ENCODE results near the gene EME2. TPM values are rescaled to one million over a fixed set of nuclear protein-coding genes. Genes with fewer than 3 reads are reported as not detected.

Gene EME2
- total and polyA plus RNA-seq, 2 of the 13 experiments (the other 11 are each of a cell fraction or from before 2014, with no cell fraction given) = 4.4 to 7.6 TPM

GRCh38 chr16:1740781-1741490 is 31.7 kb upstream of the EME2 start (continued):
- TF ChIP-seq ZNF704 (CRISPR knock-in tag; IDR thresholded peaks at IDR 0.05; ENCODE audit: borderline replicate concordance) = no peak

- no peak overlapping the region for H3K27ac ChIP-seq (ENCODE audit: extremely low read length, insufficient read depth, low read length)
- POLR2A ChIA-PET = no interaction called here
- H3K27me3 ChIP-seq (ENCODE audit: control insufficient read depth in 1 of 2, insufficient read depth in 2 of 2, low read length in 2 of 2) = no peaks in the 10 kb centered on the region
- DNase-seq (ENCODE audit: low spot score) (no peak), ATAC-seq (no peak; the same call in 2 of the 3 replicates), FAIRE-seq (no peak)
- no peak overlapping the region for H3K4me3 ChIP-seq (replicated peaks in 1 of 3; ENCODE audit: insufficient read depth in 1 of 3, low read depth in 2 of 3, low read length in 3 of 3)
- intact Hi-C loops (cut with micrococcal nuclease; ENCODE audit: unreplicated experiment) = no loop called here
- H4K20me1 ChIP-seq (ENCODE audit: insufficient read depth, low read length) = no peaks in the 10 kb centered on the region; the same call in 1 of the 2 replicates
- peaks cover 10% of the 10 kb centered on the region for H3K9me3 ChIP-seq (ENCODE audit: low read length)
- no peak overlapping the region for H3K9ac ChIP-seq (ENCODE audit: insufficient read depth, low read depth, low read length)
- no peaks in the 10 kb centered on the region for H3K4me1 ChIP-seq (ENCODE audit: insufficient read depth, low read length)
- in situ Hi-C loops (cut with HindIII; ENCODE audit: extremely low pct_ligation_motif_present, low pct_unique_long_range_greater_than_20kb) = no loop called here
- no peaks in the 10 kb centered on the region for H3K79me2 ChIP-seq (ENCODE audit: insufficient read depth, low read length)
- H3K36me3 ChIP-seq (replicated peaks in 1 of 2; ENCODE audit: control insufficient read depth in 1 of 2, insufficient read depth in 2 of 2, low read length in 2 of 2) = peaks cover 4 to 23% of the 10 kb centered on the region in 2 experiments; a peak in 4 of 5 replicates
- H2AFZ ChIP-seq (ENCODE audit: low read length) = no peak overlapping the region
- 100% methylated on average over 4 of the region's 19 CpGs for WGBS (ENCODE audit: low lambda C conversion rate)
- CTCF ChIA-PET (ENCODE audit: low intra/inter-chr PET ratio, low total read pairs) = no interaction called here
- no peak for TF ChIP-seq ZBTB37 (CRISPR knock-in tag; IDR thresholded peaks at IDR 0.05)
- no peak for TF ChIP-seq ZKSCAN5 (CRISPR knock-in tag; IDR thresholded peaks at IDR 0.05)
- no peak for TF ChIP-seq SKI (IDR thresholded peaks at IDR 0.05; ENCODE audit: partially characterized antibody)
- TF ChIP-seq E2F5 (CRISPR knock-in tag; conservative IDR thresholded peaks at IDR 0.05) = no peak
- BruUV-seq (replicated peaks) = no TSS peak
- no peak overlapping the region for H3K4me2 ChIP-seq (ENCODE audit: low read depth, low read length)
Measured at GRCh38 chr16:1741553-1742165, 31.0 kb upstream of the EME2 start.

Data from HepG2 (cell line).